RWPE2 (cell line): Measurements from ENCODE around the gene PROCA1.
"Not testable (repeated sequence)": the region's sequence is repeated elsewhere in the genome, so short reads cannot be mapped to it uniquely, and the experiment has no call there.

ENCODE experiments used
- ATAC-seq: fragments of 200-7000 bp; cut with Tn5 transposase; 3 replicates; pipeline ENCODE4 v1.9.1; 2021; ENCODE audit warnings: low read depth
- DNase-seq: peaks from one replicate; pipeline ENCODE4 v3.0.0-alpha.2; 2020; ENCODE audit warnings: low spot score
- H3K27ac ChIP-seq: fragments of 450-650 bp; 2 replicates; pipeline ENCODE4 v1.5.1; 2017; ENCODE audit warnings: mild to moderate bottlenecking; ENCODE audit not compliant: poor library complexity, severe bottlenecking
- H3K27me3 ChIP-seq: fragments of 250-450 bp; sonication (Bioruptor Pico); 2 replicates; pipeline ENCODE4 v1.5.1; 2021; ENCODE audit warnings: mild to moderate bottlenecking, moderate library complexity; ENCODE audit not compliant: insufficient read depth, poor library complexity, severe bottlenecking
- H3K36me3 ChIP-seq: fragments of 250-450 bp; sonication (Bioruptor Pico); 2 replicates; pipeline ENCODE4 v1.5.1; 2020; ENCODE audit warnings: low read depth, mild to moderate bottlenecking, moderate library complexity
- H3K4me1 ChIP-seq: fragments of 250-450 bp; sonication (Bioruptor Pico); 2 replicates; pipeline ENCODE4 v1.5.1; 2021; ENCODE audit warnings: mild to moderate bottlenecking, moderate library complexity; ENCODE audit not compliant: insufficient read depth, poor library complexity, severe bottlenecking
- H3K4me3 ChIP-seq: fragments of 250-450 bp; sonication (Bioruptor Pico); 2 replicates; pipeline ENCODE4 v1.5.1; 2021; ENCODE audit warnings: mild to moderate bottlenecking, moderate library complexity; ENCODE audit not compliant: severe bottlenecking
- H3K9me3 ChIP-seq: fragments of 250-450 bp; sonication (Bioruptor Pico); 2 replicates; pipeline ENCODE4 v1.5.1; 2021; ENCODE audit warnings: mild to moderate bottlenecking, moderate library complexity; ENCODE audit not compliant: severe bottlenecking
- CTCF ChIP-seq: fragments of 450-650 bp; IDR thresholded peaks from one replicate; pipeline ENCODE4 v1.5.1; 2017; ENCODE audit warnings: mild to moderate bottlenecking, moderate library complexity; ENCODE audit not compliant: poor library complexity, severe bottlenecking

Gene PROCA1

GRCh38 chr17:28726226-28726626 is 14.5 kb upstream of the PROCA1 start, which contains the start of gene TLCD1:
Gene TLCD1, minus strand, starts transcription at chr17:28726233. Its CDS starts 136 bp downstream, at chr17:28726097.
- H3K9me3 ChIP-seq: no peaks in the 10 kb centered on the region
- peak within 1 kb of the TSS; percentile 47 for H3K4me3 ChIP-seq
- peaks cover 39% of the 10 kb centered on the region for H3K36me3 ChIP-seq
- peak within 1 kb of the TSS; percentile 92 for H3K27ac ChIP-seq
- H3K27me3 ChIP-seq: no peaks in the 10 kb centered on the region
- ATAC-seq (peak; percentile 17), DNase-seq (no peak)
- TF ChIP-seq CTCF: no peak
- H3K4me1 ChIP-seq: peaks cover 24% of the 10 kb centered on the region

GRCh38 chr17:28725660-28726225 is 14.1 kb upstream of the PROCA1 start:
- Histone ChIP-seq H3K27me3 (no peaks in the 10 kb centered on the region), H3K4me3 (peak overlapping the region; percentile 47), H3K36me3 (peaks cover 44% of the 10 kb centered on the region), H3K9me3 (no peaks in the 10 kb centered on the region), H3K27ac (peak overlapping the region; percentile 92), H3K4me1 (peaks cover 24% of the 10 kb centered on the region)
- no peak for TF ChIP-seq CTCF
- DNase-seq: peak; percentile 90
- peak; percentile 42 for ATAC-seq

- DNase-seq (no peak), ATAC-seq (peak; percentile 4)
- peak overlapping the region; percentile 92 for H3K27ac ChIP-seq
- peak overlapping the region; percentile 47 for H3K4me3 ChIP-seq
- no peaks in the 10 kb centered on the region for H3K27me3 ChIP-seq
- no peaks in the 10 kb centered on the region for H3K9me3 ChIP-seq
- no peak for TF ChIP-seq CTCF
- H3K36me3 ChIP-seq: peaks cover 49% of the 10 kb centered on the region
- peaks cover 24% of the 10 kb centered on the region for H3K4me1 ChIP-seq
Observed at GRCh38 chr17:28725166-28725659, 13.5 kb upstream of the PROCA1 start.

- no peak for TF ChIP-seq CTCF
- Histone ChIP-seq H3K4me1 (peaks cover 24% of the 10 kb centered on the region), H3K36me3 (peaks cover 51% of the 10 kb centered on the region), H3K4me3 (peak overlapping the region; percentile 47), H3K27me3 (no peaks in the 10 kb centered on the region), H3K9me3 (no peaks in the 10 kb centered on the region), H3K27ac (peak overlapping the region; percentile 92)
- DNase-seq (no peak), ATAC-seq (no peak)
Observed at GRCh38 chr17:28724500-28725165, 12.9 kb upstream of the PROCA1 start.

GRCh38 chr17:28723836-28724499 is 12.3 kb upstream of the PROCA1 start:
- ATAC-seq, H3K9me3 ChIP-seq, H3K4me3 ChIP-seq, H3K27me3 ChIP-seq, DNase-seq: not testable (repeated sequence)
- H3K36me3 ChIP-seq: peaks cover 51% of the 10 kb centered on the region
- H3K4me1 ChIP-seq: peaks cover 23% of the 10 kb centered on the region
- peak overlapping the region; percentile 92 for H3K27ac ChIP-seq
